RPMI7951 (cell line): ENCODE data around the gene CRYZL1. TPM values are rescaled to one million over a fixed set of nuclear protein-coding genes. Genes with fewer than 3 reads are reported as not detected.
"Not testable (repeated sequence)": the region's sequence is repeated elsewhere in the genome, so short reads cannot be mapped to it uniquely, and the experiment has no call there.

Experiments used
- DNase-seq: peaks from one replicate; pipeline ENCODE4 v3.0.0-alpha.2; 2012; ENCODE audit warnings: low read depth
- total RNA-seq: library from RNA; depleted of rRNA; stranded (reverse); fragments of >200 nt; shearing (Covaris generic); gene quantifications from 2 replicates; pipeline ENCODE4 v1.2.3, GENCODE V29; 2014

The CRYZL1 gene
- total RNA-seq, 1 experiment from 2014 or later, result 11.9 TPM

- not testable (repeated sequence) for DNase-seq
Observed at GRCh38 chr21:33626151-33626550, 15.4 kb downstream of the CRYZL1 start.

DNA sequence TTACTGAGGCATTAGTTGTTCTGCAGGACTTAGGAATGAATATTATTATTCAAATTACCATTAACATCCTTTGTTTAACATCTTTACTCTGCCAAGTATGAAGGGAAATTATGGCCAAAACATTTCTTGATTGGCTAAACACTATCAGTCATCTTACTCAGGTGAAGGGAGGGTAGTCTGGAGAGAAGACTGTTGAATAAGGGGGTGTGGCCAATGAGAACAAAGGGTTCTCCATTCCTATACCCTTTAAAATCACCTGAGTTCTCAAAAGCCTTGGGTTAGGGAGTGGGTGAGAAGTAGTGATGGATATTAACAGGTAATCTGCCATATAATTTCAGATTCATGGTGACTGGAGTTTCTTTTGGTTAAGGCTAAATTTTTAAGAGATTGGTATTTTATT, 19.3 kb downstream of the CRYZL1 start:
- DNase-seq, result no peak

DNA sequence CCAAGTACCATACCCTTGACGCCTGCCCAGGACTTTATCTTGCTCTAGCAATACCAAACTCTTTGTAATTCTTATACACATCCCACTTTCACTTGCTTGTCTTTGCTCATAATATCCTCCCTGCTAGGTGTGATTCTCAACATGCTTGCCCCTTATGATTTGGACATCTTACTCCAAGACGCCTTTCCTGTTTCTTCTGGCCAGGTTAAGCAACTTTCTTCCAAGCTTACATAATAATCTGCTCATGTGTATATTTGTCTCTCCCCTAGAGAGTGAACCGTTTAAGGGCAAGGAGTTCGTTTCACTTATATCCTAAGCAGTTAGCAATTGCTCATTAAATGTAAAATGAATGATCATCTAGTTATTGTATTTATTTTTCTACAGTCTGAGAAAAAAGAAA, 21.8 kb downstream of the CRYZL1 start:
- DNase-seq, result no peak

GRCh38 chr21:33618407-33618806, 23.1 kb downstream of the CRYZL1 start:
- no peak for DNase-seq

DNA sequence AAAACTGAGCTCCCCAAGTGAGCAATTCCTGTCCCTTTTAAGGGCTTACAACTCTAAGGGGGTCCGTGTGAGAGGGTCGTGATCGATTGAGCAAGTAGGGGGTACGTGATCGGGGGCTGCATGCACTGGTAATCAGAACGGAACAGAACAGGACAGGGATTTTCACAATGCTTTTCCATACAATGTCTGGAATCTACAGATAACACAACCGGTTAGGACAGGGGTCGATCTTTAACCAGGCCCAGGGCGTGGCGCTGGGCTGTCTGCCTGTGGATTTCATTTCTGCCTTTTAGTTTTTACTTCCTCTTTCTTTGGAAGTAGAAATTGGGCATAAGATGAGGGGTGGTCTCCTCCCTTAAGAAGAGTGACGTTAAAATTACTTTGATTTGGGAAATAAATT, 24.0 kb downstream of the CRYZL1 start:
- DNase-seq, result not testable (repeated sequence)

DNA sequence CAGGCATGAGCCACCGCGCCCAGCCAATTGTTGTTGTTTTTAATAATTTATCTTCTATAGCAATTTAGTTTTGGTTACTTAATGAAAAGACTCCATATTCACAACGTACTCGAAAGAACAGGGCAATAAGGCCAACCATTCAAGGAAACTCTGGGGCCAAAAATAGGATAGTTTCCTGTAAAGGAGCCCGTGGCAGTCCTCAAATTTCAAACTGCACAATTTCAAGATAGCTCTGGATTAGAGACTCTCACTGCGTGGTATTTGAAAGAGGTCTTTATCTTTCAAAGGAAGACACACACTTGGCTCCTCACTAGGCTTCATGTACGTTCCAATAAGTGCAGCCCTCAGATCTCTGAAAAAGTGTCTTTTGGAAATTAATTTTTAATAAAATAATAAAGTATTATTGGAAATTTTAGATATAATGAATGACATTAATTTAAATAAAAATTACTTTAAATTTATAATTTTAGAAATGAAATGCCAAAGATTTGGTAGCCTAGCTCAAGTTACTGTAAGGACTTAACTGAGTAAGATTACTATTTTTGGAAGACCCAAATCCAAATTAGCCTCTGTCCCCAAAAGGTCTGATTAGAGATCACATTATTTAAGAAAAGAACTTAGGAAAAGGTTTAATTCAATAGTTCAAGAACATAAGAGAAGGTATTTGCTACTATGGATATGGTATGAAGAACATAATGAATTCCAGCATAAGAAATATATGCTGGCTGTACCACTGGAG, 30.4 kb downstream of the CRYZL1 start:
- DNase-seq, result no peak

DNA sequence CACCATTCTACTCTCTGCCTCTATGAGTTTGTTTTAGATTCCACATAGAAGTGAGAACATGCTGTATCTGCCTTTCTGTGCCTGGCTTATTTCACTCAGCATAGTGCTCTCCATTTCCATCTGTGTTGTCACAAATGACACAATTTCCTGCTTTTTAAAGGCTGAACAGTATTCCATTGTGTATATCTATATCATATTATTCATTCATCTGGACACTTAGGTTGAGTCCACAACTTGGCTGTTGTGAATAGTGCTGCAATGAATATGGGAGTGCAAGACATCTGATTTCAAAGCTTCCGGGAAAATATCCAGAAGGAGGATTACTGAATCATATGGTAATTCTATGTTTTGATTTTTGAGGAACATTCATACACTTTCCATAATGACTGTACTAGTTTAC, 33.0 kb downstream of the CRYZL1 start:
- DNase-seq, result peak; percentile 29

- DNase-seq, result no peak
Observed at GRCh38 chr21:33598051-33598450, 43.5 kb downstream of the CRYZL1 start.

DNA sequence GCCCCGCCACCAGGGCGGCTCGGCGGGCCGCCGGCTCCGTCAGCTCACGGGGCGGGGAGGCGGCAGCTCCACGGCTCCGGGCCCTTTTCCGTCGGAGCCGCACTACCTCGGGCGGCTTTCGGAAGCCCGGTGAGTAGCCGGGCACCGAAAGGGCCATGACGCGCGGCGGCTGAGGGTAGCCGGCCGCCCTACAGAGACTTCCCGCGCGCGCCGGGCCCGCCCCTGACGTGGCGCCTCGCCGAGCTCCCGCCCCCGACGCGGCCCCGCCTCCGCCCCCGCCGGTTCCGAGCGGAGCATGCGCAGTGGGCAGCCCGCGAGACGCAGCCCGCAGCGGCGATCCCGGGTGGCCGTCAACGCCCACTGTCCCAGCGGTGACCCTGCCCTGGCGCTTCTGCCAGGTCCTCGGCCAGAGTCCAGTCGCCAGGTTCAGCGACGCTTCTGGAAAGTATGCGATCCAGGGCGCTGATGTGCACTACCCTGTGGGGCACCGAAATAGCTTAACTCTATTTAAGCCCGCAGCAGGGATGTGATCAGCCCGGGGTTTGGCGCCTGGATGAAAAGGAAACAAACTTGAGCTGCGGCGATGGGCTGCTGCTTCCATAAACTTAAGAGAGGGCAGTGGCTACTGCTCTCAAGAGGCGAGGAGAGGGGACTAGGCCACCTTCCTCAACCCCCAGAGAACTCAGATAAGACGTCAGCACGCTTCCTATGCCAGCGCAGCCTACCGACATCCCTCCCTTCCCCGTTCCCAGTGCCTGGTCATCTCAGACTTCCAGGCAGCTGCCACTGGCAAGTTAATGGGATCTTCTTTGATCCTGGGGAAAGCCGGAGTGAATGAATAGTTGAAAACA, 52.8 kb downstream of the CRYZL1 start, which contains the start of gene DONSON:
Gene DONSON, minus strand, starts transcription at position 200 of the 851 bp plus-strand sequence. Its CDS starts 43 bp downstream, at position 157.
- peak; percentile 82 for DNase-seq

GRCh38 chr21:33587792-33588484, 53.6 kb downstream of the CRYZL1 start:
- peak; percentile 42 for DNase-seq

GRCh38 chr21:33586927-33587326, 54.6 kb downstream of the CRYZL1 start:
- DNase-seq, result no peak

- DNase-seq, result no peak
Observed at GRCh38 chr21:33584455-33584854, 57.1 kb downstream of the CRYZL1 start.

GRCh38 chr21:33578959-33579542, 62.5 kb downstream of the CRYZL1 start:
- peak; percentile 57 for DNase-seq

- no peak for DNase-seq
Observed at GRCh38 chr21:33578214-33578613, 63.3 kb downstream of the CRYZL1 start.

- not testable (repeated sequence) for DNase-seq
Observed at GRCh38 chr21:33576741-33577141, 64.8 kb downstream of the CRYZL1 start.

DNA sequence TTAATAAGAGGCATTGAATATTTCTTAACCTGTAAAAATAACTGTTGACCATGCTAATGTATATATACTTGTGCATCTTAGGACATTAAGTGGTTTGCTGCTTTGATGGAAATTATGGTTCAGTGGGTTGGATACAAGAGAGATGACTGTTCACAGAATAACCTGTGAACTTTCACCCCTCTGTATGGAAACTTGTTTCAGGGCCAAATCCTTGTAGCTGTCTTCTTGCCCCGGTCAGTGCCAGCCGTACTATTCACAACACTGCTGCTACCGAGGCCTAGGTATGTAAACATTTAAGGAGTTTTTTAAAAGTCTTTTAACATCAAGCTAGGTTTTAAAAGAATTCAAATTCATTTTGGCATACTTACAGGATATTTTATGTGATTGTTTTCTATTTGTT, 69.2 kb downstream of the CRYZL1 start:
- DNase-seq, result no peak

DNA sequence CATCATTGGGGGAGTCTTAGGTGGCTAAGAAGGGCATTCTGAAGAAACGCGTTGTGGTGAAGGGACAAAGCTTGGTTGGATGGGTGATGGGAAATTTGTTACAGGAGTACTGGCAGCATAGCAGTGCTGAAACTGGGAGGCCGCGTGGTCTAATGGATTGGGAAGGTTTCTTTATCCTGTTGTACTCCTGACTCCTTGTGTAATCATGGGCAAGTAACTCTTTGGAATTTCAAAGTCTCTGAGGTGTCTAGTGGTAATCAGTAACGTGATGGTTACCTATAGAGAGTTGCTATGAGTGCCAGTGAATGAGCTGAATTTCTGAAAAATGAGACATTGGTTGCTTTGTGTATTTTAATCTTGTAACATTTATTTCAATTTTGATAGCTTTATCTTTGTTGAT, 71.5 kb downstream of the CRYZL1 start:
- no peak for DNase-seq

DNA sequence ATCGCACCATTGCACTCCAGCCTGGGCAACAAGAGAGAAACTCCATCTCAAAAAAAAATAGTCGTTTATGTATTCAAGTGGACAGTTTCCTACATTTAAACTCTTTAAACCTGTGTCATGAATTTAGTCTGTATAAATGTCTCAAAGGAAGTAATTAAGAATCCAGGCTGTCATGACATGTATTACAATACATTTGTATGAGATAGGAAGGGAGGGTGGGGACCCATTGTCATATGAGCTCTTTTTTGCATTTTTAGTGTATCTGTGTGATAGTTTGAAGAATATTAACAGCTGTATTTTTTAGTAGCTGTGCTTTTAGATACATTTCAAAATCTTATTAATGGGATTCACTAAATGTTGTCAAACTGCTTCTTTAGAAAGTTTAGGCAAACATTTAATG, 73.1 kb downstream of the CRYZL1 start:
- DNase-seq, result no peak

GRCh38 chr21:33567914-33568313, 73.6 kb downstream of the CRYZL1 start:
- DNase-seq, result no peak

DNA sequence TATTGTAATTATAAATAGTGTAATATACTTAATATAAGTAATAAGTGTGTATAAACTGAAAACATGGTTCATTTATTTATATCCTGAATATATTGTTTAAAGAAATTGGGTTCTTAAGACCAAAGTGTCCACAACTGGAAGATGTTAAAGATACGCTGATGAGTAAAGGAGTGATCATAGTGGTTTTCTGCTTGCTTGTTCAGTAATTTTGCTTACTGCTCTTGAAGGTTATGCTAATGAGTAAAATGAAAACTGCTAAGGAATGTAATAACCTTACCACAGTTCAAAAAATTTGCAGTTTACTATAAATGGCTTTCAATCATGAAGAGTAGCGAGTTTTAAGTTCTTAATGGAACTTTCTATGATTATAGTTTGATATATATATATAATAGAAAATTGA, 75.0 kb downstream of the CRYZL1 start:
- no peak for DNase-seq

GRCh38 chr21:33562389-33562788, 79.2 kb downstream of the CRYZL1 start:
- no peak for DNase-seq

GRCh38 chr21:33561373-33561772, 80.2 kb downstream of the CRYZL1 start:
- DNase-seq, result no peak
